ENCODE results near the gene PSTPIP1.
"Not testable (repeated sequence)": the region's sequence is repeated elsewhere in the genome, so short reads cannot be mapped to it uniquely, and the experiment has no call there.

PSTPIP1 gene

DNA sequence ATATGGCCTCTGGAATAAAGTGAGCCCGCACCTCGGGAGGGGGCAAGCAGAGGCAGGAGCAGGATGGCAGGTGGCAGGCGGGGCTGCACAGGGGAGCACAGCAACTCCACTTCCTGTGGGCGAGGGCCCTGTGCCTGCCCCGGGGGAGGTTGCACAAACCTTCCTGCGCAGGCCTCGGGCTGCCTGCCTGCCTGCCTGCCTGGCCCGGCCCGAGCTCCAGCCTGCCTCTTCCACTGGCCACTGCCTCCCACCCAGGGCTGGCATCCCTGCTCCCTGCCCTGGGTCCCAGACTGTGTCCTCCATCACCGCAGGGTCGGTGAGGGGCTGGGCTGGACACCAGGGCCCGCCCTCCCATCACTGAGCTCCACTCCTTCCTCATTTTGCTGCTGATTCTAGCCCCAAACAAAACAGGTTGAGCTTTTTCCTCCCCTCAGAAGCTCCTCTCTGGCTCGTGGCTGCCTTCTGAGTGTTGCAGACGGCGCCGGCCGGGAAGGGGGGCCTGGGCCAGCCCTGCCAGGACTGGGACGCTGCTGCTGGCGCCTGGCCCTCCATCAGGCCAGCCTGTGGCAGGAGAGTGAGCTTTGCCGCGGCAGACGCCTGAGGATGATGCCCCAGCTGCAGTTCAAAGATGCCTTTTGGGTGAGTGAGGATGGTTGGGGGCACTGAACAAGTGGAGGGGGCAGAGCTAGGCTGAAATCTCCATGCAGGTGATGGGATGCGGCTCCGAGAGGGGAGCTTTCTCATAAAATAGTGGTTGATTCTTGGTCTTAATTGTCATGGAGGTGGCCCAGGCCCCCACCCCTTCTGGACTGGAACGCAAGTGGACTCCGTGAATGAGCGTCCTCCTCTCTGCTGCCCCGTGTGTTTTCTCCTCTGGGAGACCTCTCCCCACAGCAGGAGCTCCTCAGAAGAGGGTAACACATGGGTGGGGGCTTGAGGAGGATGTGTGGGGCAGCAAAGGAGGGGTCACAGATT lies at the start of gene PSTPIP1:
Gene PSTPIP1, plus strand, starts transcription at position 156 of the 975 bp plus-strand sequence. Its CDS starts 448 bp downstream, at position 604.
- no peak for DNase-seq

DNA sequence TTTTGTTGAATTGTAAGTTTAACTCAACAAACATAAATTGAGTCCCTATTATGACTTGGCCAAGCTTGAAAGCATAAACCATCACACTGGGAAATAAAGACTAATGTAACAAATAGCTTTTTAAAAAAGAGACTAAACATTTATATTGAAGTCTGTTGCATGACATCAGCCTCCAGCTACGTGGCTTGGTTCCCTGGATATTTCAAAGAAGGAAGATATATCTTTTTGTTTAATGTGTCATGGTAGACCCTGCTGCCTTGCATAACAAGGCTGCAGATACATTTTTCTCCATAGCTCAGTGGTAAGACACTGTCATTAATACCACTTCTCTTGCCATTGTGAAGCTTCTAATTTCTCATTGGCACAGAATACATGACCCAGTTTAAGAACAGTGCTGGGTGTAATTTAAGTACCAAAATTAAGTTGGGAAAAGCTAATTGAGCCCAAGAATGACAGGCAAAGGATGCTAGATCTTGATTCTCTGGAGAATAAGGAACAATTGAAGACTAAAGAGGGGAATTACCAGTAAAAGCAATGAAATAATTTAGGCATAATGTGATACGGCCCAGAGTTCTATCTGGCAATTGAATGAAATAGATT lies 49.3 kb upstream of the PSTPIP1 start:
- DNase-seq = no peak

DNA sequence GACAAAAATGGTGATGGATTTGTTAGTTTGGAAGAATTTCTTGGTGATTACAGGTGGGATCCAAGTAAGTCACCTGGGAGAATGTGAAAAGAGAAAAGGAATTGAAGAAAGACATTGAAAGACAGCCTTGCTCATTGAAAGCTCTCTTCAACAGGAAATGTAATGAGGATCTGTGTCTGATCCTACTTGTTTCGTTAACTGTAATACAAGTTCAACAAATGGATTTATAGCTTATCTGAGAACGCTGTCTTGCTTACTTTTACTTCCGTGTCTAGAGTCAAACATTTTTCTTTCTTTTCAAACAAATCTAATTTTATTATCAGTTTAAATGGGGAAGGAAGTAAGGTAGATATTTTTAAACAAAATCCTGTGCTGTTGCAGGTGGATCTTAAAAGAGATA lies 47.5 kb upstream of the PSTPIP1 start:
- DNase-seq = no peak

DNA sequence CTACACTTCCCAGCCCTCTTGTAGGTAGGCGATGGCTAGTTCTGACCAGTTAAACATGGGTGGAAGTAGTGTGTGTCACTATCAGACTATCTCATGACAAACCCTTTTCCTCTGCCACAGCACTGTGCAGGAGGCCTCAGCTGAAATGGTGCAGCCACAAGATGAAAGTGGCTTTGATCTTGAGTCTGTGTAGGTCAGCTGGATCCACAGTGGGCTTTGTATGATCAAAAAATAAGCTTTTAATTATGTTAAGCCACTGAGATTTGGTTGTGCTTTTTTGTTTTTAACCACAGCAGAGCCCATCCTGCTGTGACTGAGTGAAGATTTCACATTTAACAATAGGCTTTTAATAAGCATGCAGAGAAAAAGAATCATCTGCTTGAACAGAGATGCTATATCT lies 43.7 kb upstream of the PSTPIP1 start:
- DNase-seq = no peak

DNA sequence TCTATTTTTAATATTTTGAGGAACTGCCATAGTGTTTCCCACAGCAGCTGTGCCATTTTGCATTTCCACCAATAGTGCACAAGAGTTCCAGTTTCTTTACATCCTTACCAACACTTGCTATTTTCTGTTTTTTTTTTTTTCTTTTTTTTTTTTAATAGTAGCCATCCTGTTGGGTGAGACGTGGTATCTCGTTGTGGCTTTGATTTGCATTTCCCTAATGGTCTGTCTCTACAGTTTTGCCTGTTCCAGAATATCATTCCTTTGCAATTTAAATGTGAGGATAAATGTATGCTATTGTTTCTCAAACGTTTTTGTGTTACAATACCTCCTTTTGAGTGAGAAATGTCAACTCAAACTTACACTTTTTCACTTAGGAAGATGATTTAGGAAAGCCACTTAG lies 41.0 kb upstream of the PSTPIP1 start:
- DNase-seq = no peak

DNA sequence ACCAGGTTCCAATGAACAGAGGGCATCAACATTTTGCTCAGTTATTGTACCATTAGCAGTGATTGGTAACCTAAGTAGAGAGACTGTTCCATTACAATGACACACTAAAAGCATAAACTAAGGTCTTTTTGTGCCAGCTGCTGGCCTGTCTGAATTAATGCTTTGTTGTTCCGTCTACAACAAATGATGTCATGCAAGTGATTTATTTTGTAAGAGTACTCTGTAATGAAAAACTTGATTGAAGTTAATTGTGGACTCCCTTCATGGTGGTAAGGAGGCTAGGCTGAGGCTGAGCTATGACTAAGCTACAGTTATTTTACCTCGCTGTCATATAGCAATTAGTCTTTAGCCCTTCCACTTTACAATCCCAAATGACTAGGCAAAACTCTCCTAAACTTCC lies 40.2 kb upstream of the PSTPIP1 start:
- no peak for DNase-seq

DNA sequence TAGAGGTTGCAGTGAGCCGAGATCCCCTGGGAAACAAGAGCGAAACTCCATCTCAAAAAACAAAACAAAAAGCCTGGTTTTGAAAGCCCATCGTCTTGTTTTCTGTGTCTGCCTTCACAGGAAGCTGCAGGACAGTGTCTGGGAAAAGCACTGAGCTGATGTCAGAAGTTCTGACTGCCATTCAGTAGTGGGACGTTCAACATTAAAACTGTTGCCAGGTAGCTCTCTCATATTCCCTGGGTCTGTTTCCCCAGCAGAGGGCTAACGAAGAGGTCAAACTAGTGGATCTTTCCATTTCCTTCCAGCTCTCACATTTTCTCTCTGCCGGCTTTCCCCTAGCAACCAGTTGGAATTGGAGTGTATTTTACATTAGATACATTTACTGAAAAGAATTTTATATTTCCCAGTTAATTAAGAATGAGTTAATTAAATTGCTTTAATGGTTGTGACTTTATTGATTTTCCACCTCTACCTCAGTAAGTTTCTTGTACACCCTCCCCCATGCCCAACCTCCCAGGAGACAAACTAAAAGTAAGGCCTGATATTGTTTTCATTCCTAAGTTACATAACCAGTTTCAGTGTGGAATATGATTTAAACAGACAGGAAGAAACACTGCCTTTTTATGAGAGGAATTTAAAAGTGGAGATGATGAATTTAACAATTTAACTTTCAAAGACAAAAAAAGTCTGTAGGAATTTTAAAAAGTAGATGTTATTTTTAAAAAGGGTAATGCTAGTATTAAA lies 33.5 kb upstream of the PSTPIP1 start:
- DNase-seq = no peak

DNA sequence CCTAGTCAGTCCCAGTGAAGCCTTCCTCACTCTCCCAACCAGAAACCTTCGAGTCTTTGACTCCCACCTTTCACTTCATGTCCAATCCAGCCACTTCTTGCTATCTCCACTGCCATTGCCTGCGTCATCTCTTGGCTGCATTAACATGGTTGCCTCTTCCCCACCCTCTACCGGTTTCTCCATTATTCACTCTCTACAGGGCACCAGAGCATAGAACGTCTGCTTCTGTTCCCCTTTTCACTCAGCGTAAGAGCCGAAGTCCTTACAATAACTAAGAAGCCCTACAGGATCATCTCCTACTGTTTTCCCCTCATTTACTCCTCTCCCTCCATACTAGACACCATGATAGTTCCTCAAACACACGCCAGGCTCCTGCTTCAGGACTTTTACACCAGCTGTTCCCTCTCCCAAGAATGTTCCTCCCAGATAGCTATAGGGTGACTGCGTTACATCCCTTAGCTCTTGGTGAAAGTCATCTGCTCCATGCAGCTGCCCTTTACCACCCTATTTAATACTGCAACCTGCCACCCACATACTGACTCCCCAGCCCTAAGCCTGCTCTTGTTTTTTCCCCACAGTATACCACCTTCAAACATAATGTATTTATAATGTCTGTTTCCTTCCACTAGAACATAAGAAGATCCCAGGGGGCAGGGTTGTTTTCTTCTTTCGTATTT lies 32.5 kb upstream of the PSTPIP1 start:
- no peak for DNase-seq

DNA sequence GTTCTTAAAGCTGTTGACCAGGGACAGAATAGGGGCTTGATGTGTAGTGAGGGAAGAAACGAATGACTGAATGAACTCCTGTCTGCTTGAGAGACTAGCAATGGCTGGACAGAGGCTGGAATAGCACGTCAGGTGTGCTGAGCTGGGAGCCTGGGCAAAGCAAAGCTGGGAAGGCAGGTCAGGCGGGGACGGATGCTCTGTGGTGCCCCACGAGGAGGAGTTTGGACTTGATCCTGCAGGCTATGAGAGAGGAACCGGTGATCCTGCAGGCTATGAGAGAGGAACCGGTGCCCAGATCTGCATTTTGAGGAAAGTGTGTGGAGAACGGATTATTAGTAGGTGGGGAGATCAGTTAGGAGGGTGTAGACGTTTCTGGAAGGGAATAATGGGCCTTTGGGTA lies 31.3 kb upstream of the PSTPIP1 start:
- DNase-seq = no peak

DNA sequence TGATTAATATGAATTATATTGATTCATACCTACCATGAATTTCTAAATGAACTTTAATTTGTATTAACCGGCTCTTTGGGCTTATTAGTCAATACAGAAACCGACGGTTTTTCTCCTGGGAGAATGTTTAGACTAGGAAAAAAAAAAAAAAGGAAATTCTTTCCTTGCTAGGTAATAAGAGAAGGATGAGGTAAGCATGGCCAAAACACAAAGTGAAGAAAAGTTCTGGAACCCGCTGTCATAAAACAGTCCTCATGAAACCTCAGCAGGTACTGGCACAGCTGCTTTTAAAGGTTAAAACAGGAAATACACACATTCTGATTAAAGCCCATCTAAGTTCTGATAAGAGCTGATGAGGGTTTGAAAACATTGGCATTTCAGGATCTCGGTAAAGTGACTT lies 30.8 kb upstream of the PSTPIP1 start:
- DNase-seq = peak; percentile 14

DNA sequence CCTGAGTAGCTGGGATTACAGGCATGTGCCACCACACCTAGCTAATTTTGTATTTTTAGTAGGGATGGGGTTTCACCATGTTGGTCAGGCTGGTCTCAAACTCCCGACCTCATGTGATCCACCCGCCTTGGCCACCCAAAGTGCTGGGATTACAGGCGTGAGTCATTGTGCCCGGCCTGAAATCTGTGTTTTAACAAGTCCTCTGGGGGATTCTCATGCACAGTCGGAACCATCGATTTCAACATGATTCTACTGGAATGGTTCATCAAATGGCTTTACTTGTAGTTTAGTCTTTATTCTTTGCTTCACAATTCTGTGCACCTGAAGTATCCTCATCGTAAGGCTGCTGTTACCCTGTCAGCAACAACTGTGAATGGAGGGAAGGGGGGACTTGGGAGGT lies 28.9 kb upstream of the PSTPIP1 start:
- not testable (repeated sequence) for DNase-seq

DNA sequence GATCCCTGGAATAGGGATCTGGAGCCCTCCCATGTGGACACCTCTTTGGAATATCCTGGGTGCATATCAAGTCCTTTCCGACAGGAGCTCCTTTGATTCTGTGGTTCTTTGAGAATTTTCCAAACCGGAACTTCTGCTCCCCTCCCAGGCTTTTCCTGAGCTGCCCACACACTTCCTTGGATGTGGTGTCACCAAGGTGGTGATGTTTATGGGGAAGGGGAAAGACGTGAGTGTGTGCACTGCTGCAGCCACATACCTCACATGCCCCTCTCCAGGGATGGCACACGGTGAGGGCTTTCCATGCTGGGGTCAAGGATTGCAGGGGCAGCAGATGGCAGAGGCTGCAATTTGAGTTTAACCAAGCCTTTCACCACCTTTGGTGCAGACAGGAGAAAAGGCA lies 27.9 kb upstream of the PSTPIP1 start:
- DNase-seq = no peak

DNA sequence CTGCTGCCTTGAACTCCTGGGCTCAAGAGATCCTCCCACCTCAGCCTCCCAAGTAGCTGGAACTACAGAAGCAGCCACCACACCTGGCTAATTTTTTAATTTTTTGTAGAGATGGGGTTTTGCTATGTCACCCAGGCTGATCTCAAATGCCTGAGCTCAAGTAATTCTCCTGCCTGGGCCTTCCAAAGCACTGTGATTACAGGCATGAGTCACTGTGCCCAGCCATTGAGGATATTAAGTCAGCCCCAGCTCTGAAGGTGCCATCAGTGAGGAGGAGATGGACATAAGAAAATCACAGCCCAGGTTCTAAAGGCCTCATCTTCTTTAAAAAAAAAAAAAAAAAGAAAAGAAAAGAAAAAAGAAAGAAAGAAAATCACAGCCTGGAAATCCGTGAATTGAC lies 26.6 kb upstream of the PSTPIP1 start:
- DNase-seq = peak; percentile 35

DNA sequence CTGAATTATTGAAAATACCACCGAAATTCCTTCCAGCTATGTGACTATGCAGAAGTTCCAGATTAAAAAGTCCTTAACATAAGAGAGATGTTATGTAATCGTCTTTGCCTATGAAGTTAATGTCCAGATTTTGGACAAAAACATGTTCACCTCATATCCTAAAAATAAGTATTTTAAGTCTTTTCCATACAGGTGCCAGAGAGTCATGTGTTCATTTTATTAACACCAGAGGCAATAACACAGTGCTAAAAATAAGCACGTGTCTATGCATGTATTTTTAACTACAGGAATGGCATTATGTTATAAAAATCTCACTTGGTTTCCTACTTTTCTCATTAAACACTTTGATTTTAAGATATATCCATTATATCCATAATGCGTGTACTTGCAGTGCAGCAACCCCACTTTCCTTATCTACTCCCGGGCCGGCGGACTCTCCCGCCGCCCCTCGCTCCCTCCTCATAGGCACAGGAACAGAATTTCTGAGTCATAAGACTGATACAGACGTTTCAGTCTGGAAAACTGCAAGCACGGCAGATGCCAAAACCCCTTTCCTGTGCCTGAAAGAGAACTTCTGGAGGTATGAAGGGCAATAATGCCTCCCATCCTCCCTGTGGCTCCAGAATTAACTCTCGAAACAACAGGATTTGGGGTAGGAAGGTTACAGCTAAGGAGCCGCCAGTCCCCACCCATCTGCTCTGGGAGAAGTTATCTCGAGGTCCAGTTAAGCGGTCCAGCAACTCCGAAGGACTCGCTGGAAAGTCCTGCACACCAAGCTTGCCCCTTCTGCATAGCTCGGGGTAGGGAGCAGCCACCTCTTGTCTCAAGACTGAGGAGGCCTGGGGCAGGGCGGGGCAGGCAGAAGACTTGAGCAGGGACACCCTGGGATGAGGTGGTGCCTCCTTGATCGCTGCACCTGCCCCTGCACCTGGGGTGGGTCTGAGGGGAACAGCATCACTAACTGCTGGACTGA lies 22.3 kb upstream of the PSTPIP1 start:
- DNase-seq = no peak

DNA sequence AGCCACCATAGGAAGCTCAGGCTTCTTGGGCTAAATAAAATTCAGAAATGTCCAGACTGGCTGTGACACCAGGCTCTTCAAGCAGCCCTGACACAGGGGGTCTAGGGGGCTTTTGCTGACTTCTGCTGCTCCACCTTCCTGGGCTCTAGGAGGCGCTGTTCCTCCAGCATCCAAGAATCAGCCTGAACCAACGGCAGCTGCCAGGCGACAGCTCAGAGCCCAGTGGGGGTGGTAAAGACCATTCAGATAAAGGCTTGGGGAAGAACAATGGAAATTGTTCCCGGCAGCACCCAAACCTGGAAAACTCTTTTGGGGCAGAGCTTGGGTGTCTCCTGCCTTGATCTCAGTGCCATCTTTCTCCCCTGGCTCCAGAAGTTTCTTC lies 21.6 kb upstream of the PSTPIP1 start:
- peak; percentile 43 for DNase-seq

DNA sequence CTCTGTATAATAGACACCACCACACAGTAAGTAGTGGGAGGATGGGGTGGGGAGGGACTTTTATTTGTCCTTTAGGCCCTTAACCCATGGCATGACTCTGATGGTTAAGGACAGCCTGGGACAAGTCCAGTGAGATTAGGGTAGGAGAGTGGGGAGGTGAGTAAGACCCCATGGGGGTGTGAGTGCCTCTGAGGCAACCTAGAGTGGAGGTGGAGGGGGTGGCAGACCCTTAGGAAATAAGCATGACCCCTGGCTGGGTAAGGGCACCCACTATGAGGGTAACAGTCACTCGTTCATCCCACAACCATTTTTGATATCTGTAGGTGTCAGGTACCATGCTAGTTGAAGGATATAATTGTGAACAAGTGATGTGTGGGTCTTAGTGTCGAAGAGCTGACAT lies 21.0 kb upstream of the PSTPIP1 start:
- no peak for DNase-seq

DNA sequence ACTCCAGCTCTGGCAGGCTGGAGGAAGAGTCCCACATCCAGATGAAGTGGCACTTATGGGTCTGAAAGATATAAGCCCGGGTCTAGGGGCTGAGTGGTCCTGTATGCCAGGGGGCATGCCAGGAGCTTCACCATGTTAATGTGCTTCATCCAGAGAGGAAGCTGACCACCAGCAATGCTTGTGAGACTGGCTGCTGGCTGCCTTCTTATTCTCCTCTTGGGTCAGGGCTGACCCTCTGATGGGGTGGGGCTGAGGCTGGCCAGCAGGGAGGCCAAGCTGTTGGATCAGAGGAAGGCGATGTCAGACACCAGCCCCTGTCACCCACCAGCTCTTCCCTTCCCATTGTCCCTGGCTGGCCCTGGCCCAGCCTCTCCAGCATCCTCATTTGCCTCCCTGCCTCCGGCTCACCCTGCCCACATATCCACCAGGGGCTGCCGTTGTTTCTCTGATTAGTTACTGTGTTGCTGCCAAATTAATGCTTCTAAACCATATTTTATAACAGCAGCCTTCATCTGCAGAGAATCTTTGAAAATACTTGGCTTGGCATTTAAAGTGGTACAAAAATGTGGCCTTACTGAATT lies 20.4 kb upstream of the PSTPIP1 start:
- no peak for DNase-seq

DNA sequence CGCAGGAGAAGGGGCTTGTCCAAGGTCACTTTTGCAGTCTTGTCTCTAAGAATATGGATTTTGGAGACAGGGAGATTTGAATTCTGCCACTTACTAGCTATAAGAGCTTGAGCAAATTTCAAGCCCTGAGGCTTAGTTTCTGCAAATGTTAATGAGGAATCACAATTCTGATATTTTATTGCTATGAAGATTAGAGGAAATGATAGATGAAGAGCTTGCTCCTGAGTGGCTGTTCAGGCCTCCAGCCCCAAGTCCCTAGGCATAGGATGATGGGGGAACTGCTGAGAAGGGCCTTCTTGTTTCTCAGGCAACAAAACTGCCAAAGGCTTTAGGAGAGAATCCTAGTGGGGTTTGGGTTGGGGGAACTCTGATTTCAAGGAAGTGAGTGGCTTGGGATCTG lies 18.8 kb upstream of the PSTPIP1 start:
- no peak for DNase-seq

DNA sequence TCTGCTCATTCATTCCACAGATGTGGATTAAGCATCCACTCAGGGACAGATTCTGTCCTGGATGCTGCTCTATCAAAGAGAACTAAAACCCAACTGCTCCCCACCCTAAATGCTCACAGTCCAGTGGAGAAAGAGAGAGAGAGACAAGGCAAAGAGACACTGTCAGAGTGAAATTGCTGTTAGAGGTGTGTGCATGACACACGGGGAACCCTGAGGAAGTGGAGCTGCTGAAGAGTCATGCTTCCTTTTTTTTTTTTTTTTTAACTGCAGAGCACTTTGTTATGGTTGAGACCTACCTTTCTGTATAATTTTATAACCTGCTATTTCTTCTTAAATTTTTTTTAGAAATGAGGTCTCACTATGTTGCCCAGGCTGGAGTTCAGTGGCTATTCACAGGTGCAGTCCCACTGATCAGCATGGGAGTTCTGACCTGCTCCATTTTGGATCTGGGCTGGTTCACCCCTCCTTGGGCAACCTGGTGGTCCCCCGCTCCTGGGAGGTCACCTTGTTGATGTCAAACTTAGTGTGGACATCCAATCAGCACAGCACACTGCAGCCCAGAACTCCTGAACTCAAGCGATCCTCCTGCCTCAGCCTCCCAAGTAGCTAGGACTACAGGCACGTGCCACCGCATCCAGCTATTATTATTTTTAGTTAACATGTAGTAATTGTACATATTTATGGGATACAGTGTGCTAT lies 18.2 kb upstream of the PSTPIP1 start:
- no peak for DNase-seq

DNA sequence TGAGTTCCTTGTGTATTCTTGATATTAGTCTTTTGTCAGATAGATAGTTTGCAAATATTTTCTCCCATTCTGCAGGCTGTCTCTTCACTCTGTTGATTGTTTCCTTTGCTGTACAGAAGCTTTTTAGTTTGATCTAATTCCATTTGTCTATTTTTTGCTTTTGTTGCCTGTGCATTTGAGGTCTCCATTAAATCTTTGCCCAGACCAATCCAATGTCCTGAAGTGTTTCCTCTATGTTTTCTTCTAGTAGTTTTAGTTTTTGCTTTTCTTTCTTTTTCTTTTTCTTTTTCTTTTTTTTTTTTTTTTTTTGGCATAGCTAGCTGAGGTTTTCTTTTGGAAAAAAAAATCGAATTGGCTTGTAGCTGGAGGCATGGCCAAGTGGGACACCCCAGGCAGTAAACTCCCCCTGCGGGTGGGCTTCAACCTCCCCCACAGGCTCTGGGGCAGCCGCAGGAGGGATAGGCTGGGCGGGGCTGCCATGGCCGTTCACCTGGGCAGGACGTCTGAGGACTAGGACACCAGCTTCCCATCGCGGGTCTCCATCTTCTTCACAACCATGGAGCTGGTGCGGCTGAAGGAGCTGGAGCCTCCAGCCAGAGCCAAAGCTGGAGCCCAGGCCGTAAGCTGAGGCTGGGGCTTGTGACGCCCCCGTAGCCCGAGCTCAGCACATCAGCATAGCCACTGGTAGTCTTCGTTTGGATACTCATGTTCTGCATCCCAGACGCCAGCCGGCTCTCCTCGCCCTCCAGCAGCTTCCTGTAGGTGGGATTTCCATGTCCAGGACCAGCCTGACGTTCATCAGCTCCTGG lies 16.2 kb upstream of the PSTPIP1 start:
- no peak for DNase-seq

Measured in EL (cell line).